HL-60 (cell line): ENCODE measurements around the gene PGAP6.
A peak's percentile ranks its signal among the peaks of the same experiment; 100 is the strongest.

Experiments used
- DNase-seq, 2 experiments: peaks; one replicate each; pipeline ENCODE4 v3.0.0-alpha.2; 2010 to 2020; ENCODE audit warnings: low read depth in 1 of 2, low spot score in 1 of 2
- H3K27ac ChIP-seq: fragments of 250-450 bp; sonication (Bioruptor Pico); replicated peaks from 2 replicates; pipeline ENCODE4 v1.5.1; 2020; ENCODE audit warnings: mild to moderate bottlenecking, moderate library complexity
- H3K27me3 ChIP-seq: fragments of 250-450 bp; sonication (Bioruptor Pico); 2 replicates; pipeline ENCODE4 v1.5.1; 2021; ENCODE audit warnings: mild to moderate bottlenecking, moderate library complexity; ENCODE audit not compliant: insufficient read depth, poor library complexity, severe bottlenecking
- H3K4me3 ChIP-seq: replicated peaks from 2 replicates; pipeline ENCODE4 v1.5.1; 2011; ENCODE audit warnings: mild to moderate bottlenecking, control low read depth, low read length; ENCODE audit not compliant: insufficient read depth
- CTCF ChIP-seq: IDR thresholded peaks from one replicate; pipeline ENCODE4 v1.5.1; 2011; ENCODE audit warnings: low read length, control low read depth, inconsistent platforms; ENCODE audit not compliant: insufficient read depth
- GABPA ChIP-seq: IDR thresholded peaks from 2 replicates; pipeline ENCODE4 v1.6.1; 2012; ENCODE audit warnings: low read depth
- POLR2AphosphoS5 ChIP-seq: IDR thresholded peaks from 2 replicates; pipeline ENCODE4 v1.6.1; 2012; ENCODE audit warnings: low read depth
- REST ChIP-seq: IDR thresholded peaks from 2 replicates; pipeline ENCODE4 v1.6.1; 2012; ENCODE audit warnings: low read depth; ENCODE audit not compliant: insufficient replicate concordance
- SPI1 ChIP-seq: IDR thresholded peaks from 2 replicates; pipeline ENCODE4 v1.6.1; 2012; ENCODE audit warnings: low read depth, mild to moderate bottlenecking, borderline replicate concordance

Gene PGAP6

GRCh38 chr16:426906-427249, 45.1 kb upstream of the PGAP6 start:
- no peak overlapping the region for H3K27ac ChIP-seq
- peaks cover 11% of the 10 kb centered on the region for H3K27me3 ChIP-seq
- TF ChIP-seq CTCF: no peak
- no peak for DNase-seq
- peak overlapping the region; percentile 60 for H3K4me3 ChIP-seq

GRCh38 chr16:426115-426905, 44.5 kb upstream of the PGAP6 start:
- TF ChIP-seq REST: no peak
- TF ChIP-seq POLR2AphosphoS5: no peak
- TF ChIP-seq CTCF: no peak
- TF ChIP-seq SPI1: no peak
- TF ChIP-seq GABPA: no peak
- H3K4me3 ChIP-seq: peak overlapping the region; percentile 60
- H3K27ac ChIP-seq: no peak overlapping the region
- peaks cover 11% of the 10 kb centered on the region for H3K27me3 ChIP-seq
- DNase-seq: no peak

GRCh38 chr16:425740-426114, 43.9 kb upstream of the PGAP6 start:
- Histone ChIP-seq H3K27ac (no peak overlapping the region), H3K27me3 (peaks cover 11% of the 10 kb centered on the region), H3K4me3 (peak overlapping the region; percentile 60)
- TF ChIP-seq POLR2AphosphoS5 (no peak), SPI1 (no peak), CTCF (no peak), REST (no peak), GABPA (no peak)
- no peak for DNase-seq

GRCh38 chr16:425082-425718, 43.4 kb upstream of the PGAP6 start, which contains the start of gene RAB11FIP3:
Gene RAB11FIP3 (plus strand): TSS chr16:425649. CDS start chr16:426007, 358 bp downstream.
- Histone ChIP-seq H3K27me3 (peaks cover 11% of the 10 kb centered on the region), H3K4me3 (peak within 1 kb of the TSS; percentile 60), H3K27ac (no peak within 1 kb of the TSS)
- TF ChIP-seq SPI1 (no peak), CTCF (no peak), POLR2AphosphoS5 (no peak), REST (no peak), GABPA (no peak)
- peak; percentile 65 to 77 for DNase-seq
